ENCODE measurements around the gene MYO5A.
"Not testable (repeated sequence)": the region's sequence is repeated elsewhere in the genome, so short reads cannot be mapped to it uniquely, and the experiment has no call there.

Gene MYO5A

GRCh38 chr15:52448011-52448890 is 80.4 kb downstream of the MYO5A start:
- no peak overlapping the region for H3K4me3 ChIP-seq (ENCODE audit: low read depth, low read length)
- TF ChIP-seq CTCF (IDR thresholded peaks at IDR 0.05; ENCODE audit: low read depth, low read length) (no peak), MAX (IDR thresholded peaks at IDR 0.05; ENCODE audit: low read depth, low read length) (no peak), MYC (IDR thresholded peaks at IDR 0.05; ENCODE audit: low read depth, low read length) (no peak), POLR2A (IDR thresholded peaks at IDR 0.05; ENCODE audit: extremely low read depth, insufficient read length) (no peak)
- DNase-seq (ENCODE audit: low read depth): no peak

- TF ChIP-seq MAX (IDR thresholded peaks at IDR 0.05; ENCODE audit: low read depth, low read length) (no peak), CTCF (IDR thresholded peaks at IDR 0.05; ENCODE audit: low read depth, low read length) (no peak)
- no peak for DNase-seq (ENCODE audit: low read depth)
- no peak overlapping the region for H3K4me3 ChIP-seq (ENCODE audit: low read depth, low read length)
Measured at GRCh38 chr15:52445954-52446353, 82.7 kb downstream of the MYO5A start.

GRCh38 chr15:52445553-52445952 is 83.1 kb downstream of the MYO5A start:
- TF ChIP-seq MAX (IDR thresholded peaks at IDR 0.05; ENCODE audit: low read depth, low read length): no peak
- no peak for TF ChIP-seq CTCF (IDR thresholded peaks at IDR 0.05; ENCODE audit: low read depth, low read length)
- TF ChIP-seq POLR2A (IDR thresholded peaks at IDR 0.05; ENCODE audit: extremely low read depth, insufficient read length): no peak
- DNase-seq (ENCODE audit: low read depth): no peak
- H3K4me3 ChIP-seq (ENCODE audit: low read depth, low read length): no peak overlapping the region

GRCh38 chr15:52443205-52443604 is 85.5 kb downstream of the MYO5A start:
- not testable (repeated sequence) for DNase-seq (ENCODE audit: low read depth)

GRCh38 chr15:52441841-52442240 is 86.8 kb downstream of the MYO5A start:
- no peak overlapping the region for H3K4me3 ChIP-seq (ENCODE audit: low read depth, low read length)
- DNase-seq (ENCODE audit: low read depth): no peak
- no peak for TF ChIP-seq POLR2A (IDR thresholded peaks at IDR 0.05; ENCODE audit: extremely low read depth, insufficient read length)
- no peak for TF ChIP-seq MAX (IDR thresholded peaks at IDR 0.05; ENCODE audit: low read depth, low read length)
- no peak for TF ChIP-seq MYC (IDR thresholded peaks at IDR 0.05; ENCODE audit: low read depth, low read length)
- TF ChIP-seq CTCF (IDR thresholded peaks at IDR 0.05; ENCODE audit: low read depth, low read length): no peak

More at GRCh38 chr15:52443205-52443604, 85.5 kb downstream of the MYO5A start:
- not testable (repeated sequence) for H3K4me3 ChIP-seq (ENCODE audit: low read depth, low read length)

GRCh38 chr15:52440946-52441345 is 87.7 kb downstream of the MYO5A start:
- no peak overlapping the region for H3K4me3 ChIP-seq (ENCODE audit: low read depth, low read length)
- no peak for DNase-seq (ENCODE audit: low read depth)
- TF ChIP-seq MYC (IDR thresholded peaks at IDR 0.05; ENCODE audit: low read depth, low read length) (no peak), POLR2A (IDR thresholded peaks at IDR 0.05; ENCODE audit: extremely low read depth, insufficient read length) (no peak), CTCF (IDR thresholded peaks at IDR 0.05; ENCODE audit: low read depth, low read length) (no peak), MAX (IDR thresholded peaks at IDR 0.05; ENCODE audit: low read depth, low read length) (no peak)

All from NB4 (cell line).